Sigmoid colon (tissue), 7 donors: ENCODE data around the gene PDE6D. TPM values are rescaled to one million over a fixed set of nuclear protein-coding genes. Genes with fewer than 3 reads are reported as not detected.

Experiments used
- DNase-seq: peaks from one replicate; pipeline ENCODE4 v3.0.0-alpha.2; 2019
- H3K27ac ChIP-seq, 4 donors: fragments of 200-600 bp; sonication (generic); one replicate each; pipeline ENCODE4 v1.5.1; 2016 to 2019; ENCODE audit warnings: mild to moderate bottlenecking in 1 of 4
- H3K27me3 ChIP-seq, 3 donors: fragments of 200-600 bp; sonication (generic); one replicate each; pipeline ENCODE4 v1.5.1; 2019; ENCODE audit warnings: mild to moderate bottlenecking in 1 of 3
- H3K36me3 ChIP-seq, 4 donors: fragments of 200-600 bp; sonication (generic); one replicate each; pipeline ENCODE4 v1.5.1; 2016 to 2019
- H3K4me1 ChIP-seq, 4 donors: fragments of 200-600 bp; sonication (generic); one replicate each; pipeline ENCODE4 v1.5.1; 2017 to 2019
- H3K4me3 ChIP-seq, 4 donors: fragments of 200-600 bp; sonication (generic); one replicate each; pipeline ENCODE4 v1.5.1; 2017 to 2019; ENCODE audit warnings: mild to moderate bottlenecking in 2 of 4, moderate library complexity in 1 of 4
- H3K9me3 ChIP-seq, 4 donors: fragments of 200-600 bp in 3 of 4; sonication (generic) in 3 of 4; one replicate each; pipeline versions ENCODE4 v1.5.1 to v1.6.1; 2013 to 2019
- CTCF ChIP-seq, 4 experiments: fragments of 450-650 bp in 3 of 4; fragments of 200-600 bp in 1 of 4; IDR thresholded peaks; one replicate each; pipeline ENCODE4 v1.5.1; 2016 to 2019; ENCODE audit warnings: antibody characterized with exemption in 4 of 4, mild to moderate bottlenecking in 3 of 4, moderate library complexity in 2 of 4
- EP300 ChIP-seq, 4 donors: sonication (generic); formaldehyde crosslinking; IDR thresholded peaks; one replicate each; pipeline ENCODE4 v1.6.1; 2017; ENCODE audit warnings: antibody characterized with exemption in 4 of 4
- POLR2A ChIP-seq, 2 donors: fragments of 450-650 bp; IDR thresholded peaks; one replicate each; pipeline ENCODE4 v1.6.1; 2016; ENCODE audit warnings: antibody characterized with exemption in 2 of 2, mild to moderate bottlenecking in 2 of 2, moderate library complexity in 2 of 2
- POLR2AphosphoS5 ChIP-seq, 4 donors: sonication (generic); formaldehyde crosslinking; IDR thresholded peaks; one replicate each; pipeline ENCODE4 v1.6.1; 2017; ENCODE audit warnings: antibody characterized with exemption in 4 of 4
- WGBS, 2 donors: extraction: QIAGEN DNeasy Blood & Tissue Kit; methylation state at CpG; one replicate each; pipeline ENCODE4 v1.1.7; 2013; 5-methylcytosine and 5-hydroxymethylcytosine counted together
- intact Hi-C: fragments of 100-400 bp; cut with DNase I; formaldehyde crosslinking; loops from one replicate; pipeline ENCODE4 v1.15.1; 2023
- polyA plus RNA-seq, 3 donors: library from polyadenylated mRNA; stranded (reverse); fragments of 200-250 nt; gene quantifications; one replicate each; pipeline ENCODE4 v1.2.3, GENCODE V29; 2013
- total RNA-seq, 4 donors: library from RNA; depleted of rRNA; stranded (reverse); fragments of >200 nt; gene quantifications; one replicate each; pipeline ENCODE4 v1.1.0, GENCODE V29; 2016
- donor health status: healthy with polysubstance abuse.
- donor health status: Bipolar disorder and iron deficiency.
- donor health status: healthy.

The PDE6D gene
- total and polyA plus RNA-seq, 7 donors: 19.9 to 44.9 (median 24.6) TPM

GRCh38 chr2:231727621-231728020, 53.5 kb downstream of the PDE6D start:
- WGBS, 2 donors: 68 to 78% methylated on average over 4 of the region's 4 CpGs
- no peak overlapping the region for H3K27ac ChIP-seq
- no peaks in the 10 kb centered on the region for H3K4me1 ChIP-seq
- no peaks in the 10 kb centered on the region for H3K9me3 ChIP-seq
- peak; percentile 28 for DNase-seq
- intact Hi-C loops: no loop called here
- no peaks in the 10 kb centered on the region for H3K27me3 ChIP-seq
- peaks cover 0 to 21% (median 2%) of the 10 kb centered on the region in 4 donors for H3K36me3 ChIP-seq
- H3K4me3 ChIP-seq: no peak overlapping the region
- no peak for TF ChIP-seq POLR2AphosphoS5 (IDR thresholded peaks at IDR 0.05)

DNA sequence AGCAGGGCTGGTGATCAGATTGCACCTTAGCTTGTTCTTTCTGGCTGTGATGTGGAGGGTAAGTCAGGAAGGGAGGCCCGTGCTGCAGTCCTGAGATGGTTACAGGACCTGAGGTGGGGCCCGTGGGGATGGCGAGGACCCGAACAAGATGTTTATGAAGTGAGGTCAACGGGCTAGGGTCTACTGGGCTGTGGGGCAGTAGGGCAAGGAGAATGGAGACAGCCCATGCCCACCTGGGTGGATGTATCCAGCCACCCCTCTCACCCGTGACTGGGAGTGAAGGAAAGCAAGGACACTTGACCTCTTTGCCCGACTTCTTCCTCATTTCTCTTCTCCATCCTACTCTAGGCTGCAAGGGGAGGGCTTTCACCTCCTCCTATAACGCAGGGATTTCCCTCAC, 54.8 kb downstream of the PDE6D start:
- Histone ChIP-seq H3K4me1 (no peaks in the 10 kb centered on the region), H3K4me3 (no peak overlapping the region), H3K36me3 (peaks cover 0 to 10% (median 0%) of the 10 kb centered on the region in 4 donors), H3K27ac (no peak overlapping the region), H3K27me3 (no peaks in the 10 kb centered on the region), H3K9me3 (no peaks in the 10 kb centered on the region)
- TF ChIP-seq CTCF (IDR thresholded peaks at IDR 0.05) (no peak), EP300 (IDR thresholded peaks at IDR 0.05) (no peak), POLR2AphosphoS5 (IDR thresholded peaks at IDR 0.05) (no peak), POLR2A (IDR thresholded peaks at IDR 0.05) (no peak)
- peak; percentile 54 for DNase-seq
- 86 to 87% methylated on average over 8 of the region's 8 CpGs for WGBS, 2 donors
- intact Hi-C loops: no loop called here

DNA sequence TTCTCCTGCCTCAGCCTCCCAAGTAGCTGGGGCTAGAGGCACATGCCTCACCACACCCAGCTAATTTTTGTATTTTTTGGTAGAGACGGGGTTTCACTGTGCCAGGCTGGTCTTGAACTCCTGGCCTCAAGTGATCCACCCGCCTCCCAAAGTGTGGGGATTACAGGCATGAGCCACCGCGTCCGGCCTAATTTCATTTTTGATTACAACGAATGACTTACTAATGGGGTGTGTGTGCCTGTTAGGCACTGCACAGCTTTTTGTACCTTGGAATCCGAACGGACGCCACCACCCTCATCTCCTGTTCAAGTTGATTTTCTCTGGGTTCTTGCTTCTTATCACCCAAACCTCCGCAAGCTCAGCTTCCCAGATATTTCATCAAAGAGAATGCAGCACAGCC, 55.6 kb downstream of the PDE6D start:
- peak; percentile 52 for DNase-seq
- no peak for TF ChIP-seq CTCF (IDR thresholded peaks at IDR 0.05)
- TF ChIP-seq POLR2AphosphoS5 (IDR thresholded peaks at IDR 0.05): no peak
- TF ChIP-seq EP300 (IDR thresholded peaks at IDR 0.05): no peak
- no peak for TF ChIP-seq POLR2A (IDR thresholded peaks at IDR 0.05)
- H3K27ac ChIP-seq: no peak overlapping the region
- H3K4me1 ChIP-seq: no peaks in the 10 kb centered on the region
- H3K4me3 ChIP-seq: no peak overlapping the region
- no peaks in the 10 kb centered on the region for H3K27me3 ChIP-seq
- H3K36me3 ChIP-seq: peaks cover 0 to 5% (median 0%) of the 10 kb centered on the region in 4 donors
- 93 to 95% methylated on average over 10 of the region's 10 CpGs for WGBS, 2 donors
- no peaks in the 10 kb centered on the region for H3K9me3 ChIP-seq
- intact Hi-C loops: no loop called here

- 91 to 96% methylated on average over 8 of the region's 8 CpGs for WGBS, 2 donors
- Histone ChIP-seq H3K27me3 (no peaks in the 10 kb centered on the region), H3K4me3 (no peak overlapping the region), H3K4me1 (no peaks in the 10 kb centered on the region), H3K9me3 (no peaks in the 10 kb centered on the region), H3K27ac (no peak overlapping the region), H3K36me3 (no peaks in the 10 kb centered on the region)
- no peak for TF ChIP-seq EP300 (IDR thresholded peaks at IDR 0.05)
- DNase-seq: peak; percentile 50
- intact Hi-C loops: no loop called here
These were observed 58.3 kb downstream of the PDE6D start for GRCh38 chr2:231722721-231723307.

DNA sequence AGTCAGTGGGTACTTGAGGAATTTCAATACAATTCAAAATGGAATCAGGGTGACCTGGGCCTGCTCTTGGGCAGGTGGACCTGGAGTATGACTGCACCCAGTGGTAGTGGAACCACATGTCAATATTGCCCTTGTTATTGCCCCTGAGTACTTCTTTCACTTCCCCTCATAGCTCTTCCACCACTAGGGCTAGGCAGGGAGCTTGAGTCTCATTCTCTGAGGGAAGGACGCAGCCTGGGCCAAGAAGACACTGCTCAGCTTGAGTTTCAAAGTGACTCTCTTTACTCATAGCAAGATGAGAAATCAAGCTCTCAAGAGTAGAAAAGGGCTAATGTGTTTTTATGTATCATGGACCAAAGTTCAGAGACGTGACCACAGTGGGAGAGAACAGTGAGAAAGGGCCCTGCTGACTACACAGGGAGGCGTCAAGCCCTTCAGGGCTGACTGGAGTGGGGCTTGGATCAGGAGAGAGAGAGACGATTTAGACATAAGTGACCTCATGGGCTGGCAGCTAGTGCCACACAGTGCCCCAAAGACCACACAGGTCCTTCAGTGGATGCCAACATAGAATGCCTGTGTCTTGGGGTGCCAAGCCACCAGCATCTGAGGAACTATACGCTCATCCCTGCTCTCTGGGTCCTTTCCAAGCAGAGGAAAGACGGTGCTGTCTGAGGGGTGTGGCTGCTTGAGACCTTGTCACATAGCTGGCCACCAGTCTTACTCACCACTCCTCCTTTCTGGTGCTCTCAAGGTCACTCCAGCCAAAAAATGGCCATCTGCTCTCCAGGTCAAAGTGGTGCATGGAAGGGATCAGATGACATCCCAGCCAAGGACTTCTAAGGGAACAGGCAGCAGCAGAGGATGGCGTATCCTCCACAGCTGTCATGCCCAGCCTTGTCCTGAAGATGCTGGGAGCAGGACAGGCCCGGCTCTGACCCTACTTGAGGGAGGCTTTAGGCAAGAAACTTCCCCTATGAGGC, 59.8 kb downstream of the PDE6D start:
- Histone ChIP-seq H3K4me1 (no peaks in the 10 kb centered on the region), H3K4me3 (no peak overlapping the region), H3K9me3 (no peaks in the 10 kb centered on the region), H3K27ac (no peak overlapping the region), H3K36me3 (no peaks in the 10 kb centered on the region), H3K27me3 (no peaks in the 10 kb centered on the region)
- DNase-seq: peak; percentile 33
- no peak for TF ChIP-seq EP300 (IDR thresholded peaks at IDR 0.05)
- no peak for TF ChIP-seq CTCF (IDR thresholded peaks at IDR 0.05)
- TF ChIP-seq POLR2AphosphoS5 (IDR thresholded peaks at IDR 0.05): no peak
- no peak for TF ChIP-seq POLR2A (IDR thresholded peaks at IDR 0.05)
- intact Hi-C loops: no loop called here
- WGBS, 2 donors: 85% methylated on average over 8 of the region's 8 CpGs
